ENCODE data around the gene PNPLA7. TPM values are rescaled to one million over a fixed set of nuclear protein-coding genes. Genes with fewer than 3 reads are reported as not detected.
A peak's percentile ranks its signal among the peaks of the same experiment; 100 is the strongest.

Gene PNPLA7
- total RNA-seq, 4 donors from 2014 or later: 4.5 to 10.5 (median 9.4) TPM

DNA sequence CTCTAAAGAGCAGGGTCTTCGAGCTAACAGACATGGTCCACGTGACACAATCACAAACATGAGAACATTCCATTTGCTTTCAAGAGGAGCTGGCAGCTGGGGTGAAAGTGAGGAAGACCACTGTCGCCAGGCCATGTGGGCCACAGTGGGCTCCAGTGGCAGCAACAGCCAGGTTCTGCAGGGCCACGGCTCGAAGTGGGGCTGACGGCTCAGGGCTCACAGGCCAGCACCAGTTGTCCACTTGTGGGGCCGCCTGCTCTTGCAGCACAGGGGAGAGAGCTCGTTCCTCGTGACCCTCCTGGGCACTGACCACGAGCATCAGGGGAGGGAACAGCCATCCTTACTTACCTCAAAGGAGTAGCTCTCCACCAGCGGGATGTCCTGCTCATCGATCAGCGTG, 38.1 kb upstream of the PNPLA7 start:
- intact Hi-C loops (cut with DNase I; ENCODE audit: low total_unique reads): no loop called here
- H3K27me3 ChIP-seq: no peaks in the 10 kb centered on the region
- H3K27ac ChIP-seq: no peak overlapping the region
- peaks cover 7 to 12% of the 10 kb centered on the region in 2 donors for H3K4me1 ChIP-seq
- ATAC-seq: no peak
- H3K9me3 ChIP-seq: no peaks in the 10 kb centered on the region
- DNase-seq: no peak
- TF ChIP-seq, protein P1, sequence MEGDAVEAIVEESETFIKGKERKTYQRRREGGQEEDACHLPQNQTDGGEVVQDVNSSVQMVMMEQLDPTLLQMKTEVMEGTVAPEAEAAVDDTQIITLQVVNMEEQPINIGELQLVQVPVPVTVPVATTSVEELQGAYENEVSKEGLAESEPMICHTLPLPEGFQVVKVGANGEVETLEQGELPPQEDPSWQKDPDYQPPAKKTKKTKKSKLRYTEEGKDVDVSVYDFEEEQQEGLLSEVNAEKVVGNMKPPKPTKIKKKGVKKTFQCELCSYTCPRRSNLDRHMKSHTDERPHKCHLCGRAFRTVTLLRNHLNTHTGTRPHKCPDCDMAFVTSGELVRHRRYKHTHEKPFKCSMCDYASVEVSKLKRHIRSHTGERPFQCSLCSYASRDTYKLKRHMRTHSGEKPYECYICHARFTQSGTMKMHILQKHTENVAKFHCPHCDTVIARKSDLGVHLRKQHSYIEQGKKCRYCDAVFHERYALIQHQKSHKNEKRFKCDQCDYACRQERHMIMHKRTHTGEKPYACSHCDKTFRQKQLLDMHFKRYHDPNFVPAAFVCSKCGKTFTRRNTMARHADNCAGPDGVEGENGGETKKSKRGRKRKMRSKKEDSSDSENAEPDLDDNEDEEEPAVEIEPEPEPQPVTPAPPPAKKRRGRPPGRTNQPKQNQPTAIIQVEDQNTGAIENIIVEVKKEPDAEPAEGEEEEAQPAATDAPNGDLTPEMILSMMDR (IDR thresholded peaks at IDR 0.05 in 4 of 5, conservative IDR thresholded peaks at IDR 0.05 in 1 of 5): no peak
- no peak for TF ChIP-seq POLR2A (IDR thresholded peaks at IDR 0.05)
- H3K4me3 ChIP-seq: no peak overlapping the region
- in situ Hi-C loops (cut with MboI; ENCODE audit: low sequenced_read_pairs in 4 of 4): no loop called here
- peaks cover 0 to 33% of the 10 kb centered on the region in 2 donors for H3K36me3 ChIP-seq

DNA sequence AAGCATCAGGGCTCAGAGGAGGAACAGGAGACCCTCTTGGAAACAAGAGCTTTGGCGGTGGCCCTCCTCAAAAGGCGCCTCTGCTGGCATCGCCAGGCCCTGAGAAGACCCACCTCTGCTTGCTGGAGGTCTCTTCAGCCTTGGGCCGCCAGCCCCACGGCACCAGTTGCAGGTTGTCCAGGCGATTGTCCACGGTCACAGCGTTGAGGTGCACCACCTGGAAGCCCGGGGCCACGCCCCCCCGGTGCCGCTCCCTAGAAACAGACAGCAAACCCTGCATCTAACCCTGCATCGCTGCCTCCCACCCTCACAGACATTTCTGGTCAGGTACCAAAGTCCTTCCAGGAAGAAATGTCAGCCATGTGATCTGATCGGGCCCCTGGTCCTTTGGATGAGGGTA, 36.7 kb upstream of the PNPLA7 start:
- TF ChIP-seq, protein P1 (IDR thresholded peaks at IDR 0.05 in 4 of 5, conservative IDR thresholded peaks at IDR 0.05 in 1 of 5): no peak
- no peak for TF ChIP-seq POLR2A (IDR thresholded peaks at IDR 0.05)
- ATAC-seq (no peak), DNase-seq (no peak)
- Histone ChIP-seq H3K36me3 (peaks cover 0 to 40% of the 10 kb centered on the region in 2 donors), H3K27me3 (no peaks in the 10 kb centered on the region), H3K4me3 (no peak overlapping the region), H3K27ac (no peak overlapping the region), H3K4me1 (peaks cover 7 to 12% of the 10 kb centered on the region in 2 donors), H3K9me3 (no peaks in the 10 kb centered on the region)
- in situ Hi-C loops (cut with MboI; ENCODE audit: low sequenced_read_pairs in 4 of 4): no loop called here
- intact Hi-C loops (cut with DNase I; ENCODE audit: low total_unique reads): no loop called here

DNA sequence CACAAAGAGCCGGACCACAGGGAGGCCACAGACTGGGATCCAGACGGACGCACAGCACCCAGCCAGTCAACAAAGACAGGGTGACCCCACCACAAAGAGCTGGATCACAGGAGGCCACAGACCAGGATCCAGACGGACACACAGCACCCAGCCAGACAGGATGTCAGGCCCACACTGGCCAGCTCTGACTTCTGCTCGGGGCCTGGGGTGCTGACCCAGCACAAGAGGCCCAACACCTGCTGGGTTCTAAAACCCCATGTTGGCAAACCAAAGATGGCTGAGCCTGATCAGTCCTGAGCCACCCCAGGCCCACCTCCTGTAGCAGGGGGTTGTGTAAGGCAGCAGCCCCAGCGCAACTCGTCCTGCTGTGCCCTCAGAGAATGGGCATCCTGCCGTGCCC, 33.8 kb upstream of the PNPLA7 start:
- Histone ChIP-seq H3K4me3 (no peak overlapping the region), H3K9me3 (no peaks in the 10 kb centered on the region), H3K36me3 (peaks cover 0 to 42% of the 10 kb centered on the region in 2 donors), H3K27me3 (no peaks in the 10 kb centered on the region), H3K27ac (no peak overlapping the region), H3K4me1 (peaks cover 3 to 17% of the 10 kb centered on the region in 2 donors)
- TF ChIP-seq, protein P1 (IDR thresholded peaks at IDR 0.05 in 4 of 5, conservative IDR thresholded peaks at IDR 0.05 in 1 of 5): no peak
- no peak for TF ChIP-seq POLR2A (IDR thresholded peaks at IDR 0.05)
- no peak for ATAC-seq
- intact Hi-C loops (cut with DNase I; ENCODE audit: low total_unique reads): no loop called here
- in situ Hi-C loops (cut with MboI; ENCODE audit: low sequenced_read_pairs in 4 of 4): no loop called here
- DNase-seq: no peak

DNA sequence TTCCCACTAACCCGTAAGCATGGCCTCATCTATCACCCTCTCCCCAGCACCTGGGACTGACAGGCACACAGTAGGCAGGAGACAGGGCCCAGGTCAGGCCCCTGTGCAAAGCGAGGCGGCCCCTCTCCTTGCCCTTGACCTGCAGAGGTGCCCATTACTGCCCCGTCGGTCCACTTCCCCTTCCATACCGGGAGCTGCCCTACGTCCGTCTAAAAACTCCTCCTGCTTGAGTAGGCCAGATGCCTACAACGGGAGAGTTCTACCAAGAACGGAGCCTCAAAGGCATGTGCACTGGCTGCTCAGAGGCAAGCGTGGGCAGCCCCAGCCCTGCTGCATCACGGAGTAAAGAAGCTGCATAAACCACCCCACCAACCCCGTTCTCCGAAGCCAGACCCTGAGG, 33.1 kb upstream of the PNPLA7 start:
- DNase-seq: no peak
- no peaks in the 10 kb centered on the region for H3K9me3 ChIP-seq
- H3K36me3 ChIP-seq: peaks cover 0 to 42% of the 10 kb centered on the region in 2 donors
- in situ Hi-C loops (cut with MboI; ENCODE audit: low sequenced_read_pairs in 4 of 4): no loop called here
- peaks cover 3 to 13% of the 10 kb centered on the region in 2 donors for H3K4me1 ChIP-seq
- no peak for ATAC-seq
- intact Hi-C loops (cut with DNase I; ENCODE audit: low total_unique reads): no loop called here
- H3K27ac ChIP-seq: no peak overlapping the region
- no peak overlapping the region for H3K4me3 ChIP-seq
- H3K27me3 ChIP-seq: no peaks in the 10 kb centered on the region
- TF ChIP-seq, protein P1 (IDR thresholded peaks at IDR 0.05 in 4 of 5, conservative IDR thresholded peaks at IDR 0.05 in 1 of 5): no peak
- no peak for TF ChIP-seq POLR2A (IDR thresholded peaks at IDR 0.05)

DNA sequence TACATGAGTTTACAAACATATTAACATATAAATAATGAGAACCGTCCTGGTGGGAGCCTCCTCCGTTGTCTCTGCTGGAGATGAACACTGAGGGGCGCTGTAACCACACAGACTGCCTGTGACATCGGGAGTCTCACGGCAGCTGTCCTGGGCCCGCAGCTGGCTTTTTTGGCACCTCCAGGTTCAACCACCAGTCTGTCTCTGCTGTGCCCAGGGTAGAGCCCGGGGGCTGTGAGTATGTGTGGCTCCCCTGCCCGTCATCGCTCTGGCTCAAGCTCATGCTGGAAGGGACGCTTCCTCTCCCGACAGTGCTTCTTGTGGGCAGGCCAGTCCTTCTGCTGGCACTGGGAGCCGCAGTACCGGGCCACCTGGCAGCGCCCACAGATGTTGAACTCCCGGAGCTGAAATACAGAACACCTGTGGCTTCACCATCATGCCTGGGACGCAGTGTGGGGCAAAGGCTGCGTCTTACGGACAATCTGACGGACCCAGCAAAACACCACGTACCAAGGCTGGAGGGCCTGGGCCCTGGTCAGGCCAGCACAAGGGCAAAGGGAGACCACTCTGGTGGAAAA, 32.2 kb upstream of the PNPLA7 start:
- Histone ChIP-seq H3K27ac (peak overlapping the region in 3 of 4 donors; percentile 13 to 47 (median 21)), H3K4me3 (no peak overlapping the region), H3K36me3 (peaks cover 0 to 35% of the 10 kb centered on the region in 2 donors), H3K9me3 (no peaks in the 10 kb centered on the region), H3K27me3 (no peaks in the 10 kb centered on the region), H3K4me1 (peaks cover 10 to 21% of the 10 kb centered on the region in 2 donors)
- TF ChIP-seq, protein P1 (IDR thresholded peaks at IDR 0.05 in 4 of 5, conservative IDR thresholded peaks at IDR 0.05 in 1 of 5): peak; percentile 28 to 56 (median 44)
- no peak for TF ChIP-seq POLR2A (IDR thresholded peaks at IDR 0.05)
- intact Hi-C loops (cut with DNase I; ENCODE audit: low total_unique reads): no loop called here
- in situ Hi-C loops (cut with MboI; ENCODE audit: low sequenced_read_pairs in 4 of 4): no loop called here
- DNase-seq (peak in 1 of 2 donors; percentile 61), ATAC-seq (peak in 1 of 2 donors; percentile 11)

All from gastrocnemius medialis (tissue), 4 donors.